Fibroblast of the aortic adventitia (primary cell): ENCODE data around the gene DLGAP1. TPM values are rescaled to one million over a fixed set of nuclear protein-coding genes. Genes with fewer than 3 reads are reported as not detected.

Experiments used
- DNase-seq: peaks from one replicate; pipeline ENCODE4 v3.0.0-alpha.2; 2010; ENCODE audit warnings: low read depth
- H3K4me3 ChIP-seq: 2 replicates; pipeline ENCODE4 v1.5.1; 2011; ENCODE audit warnings: low read depth, mild to moderate bottlenecking, control low read depth, low read length, moderate library complexity
- total RNA-seq: library from RNA; depleted of rRNA; stranded (reverse); fragments of >200 nt; gene quantifications from 2 replicates; pipeline ENCODE4 v1.2.3, GENCODE V29; 2012; ENCODE audit warnings: low replicate concordance
- TF ChIP-seq, protein P1 (sequence below): IDR thresholded peaks from 2 replicates; pipeline ENCODE4 v1.5.1; 2011; ENCODE audit warnings: mild to moderate bottlenecking, low read length, control low read depth, inconsistent platforms; ENCODE audit not compliant: insufficient read depth

The DLGAP1 gene
- total RNA-seq, 1 donor: 1.4 TPM

DNA sequence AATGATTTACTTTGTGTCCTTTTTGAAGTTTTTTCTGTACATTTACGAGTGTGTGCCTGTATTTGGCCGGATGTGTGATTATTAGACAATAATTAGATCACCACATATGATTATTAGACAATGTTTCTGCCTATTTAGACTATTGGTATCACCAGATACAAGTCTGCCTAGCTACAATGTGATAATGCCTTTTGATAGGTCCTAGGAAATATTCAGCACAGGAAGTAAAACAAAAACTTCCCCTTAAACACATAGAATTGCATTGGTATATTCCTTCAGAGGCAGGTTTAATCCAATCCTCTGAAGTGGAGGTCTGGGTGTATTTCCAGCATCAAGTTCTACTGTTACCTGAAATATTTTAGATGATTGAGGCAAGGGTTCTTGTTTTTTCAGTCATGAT is 730.0 kb downstream of the DLGAP1 start:
- TF ChIP-seq, protein P1, sequence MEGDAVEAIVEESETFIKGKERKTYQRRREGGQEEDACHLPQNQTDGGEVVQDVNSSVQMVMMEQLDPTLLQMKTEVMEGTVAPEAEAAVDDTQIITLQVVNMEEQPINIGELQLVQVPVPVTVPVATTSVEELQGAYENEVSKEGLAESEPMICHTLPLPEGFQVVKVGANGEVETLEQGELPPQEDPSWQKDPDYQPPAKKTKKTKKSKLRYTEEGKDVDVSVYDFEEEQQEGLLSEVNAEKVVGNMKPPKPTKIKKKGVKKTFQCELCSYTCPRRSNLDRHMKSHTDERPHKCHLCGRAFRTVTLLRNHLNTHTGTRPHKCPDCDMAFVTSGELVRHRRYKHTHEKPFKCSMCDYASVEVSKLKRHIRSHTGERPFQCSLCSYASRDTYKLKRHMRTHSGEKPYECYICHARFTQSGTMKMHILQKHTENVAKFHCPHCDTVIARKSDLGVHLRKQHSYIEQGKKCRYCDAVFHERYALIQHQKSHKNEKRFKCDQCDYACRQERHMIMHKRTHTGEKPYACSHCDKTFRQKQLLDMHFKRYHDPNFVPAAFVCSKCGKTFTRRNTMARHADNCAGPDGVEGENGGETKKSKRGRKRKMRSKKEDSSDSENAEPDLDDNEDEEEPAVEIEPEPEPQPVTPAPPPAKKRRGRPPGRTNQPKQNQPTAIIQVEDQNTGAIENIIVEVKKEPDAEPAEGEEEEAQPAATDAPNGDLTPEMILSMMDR: no peak

DNA sequence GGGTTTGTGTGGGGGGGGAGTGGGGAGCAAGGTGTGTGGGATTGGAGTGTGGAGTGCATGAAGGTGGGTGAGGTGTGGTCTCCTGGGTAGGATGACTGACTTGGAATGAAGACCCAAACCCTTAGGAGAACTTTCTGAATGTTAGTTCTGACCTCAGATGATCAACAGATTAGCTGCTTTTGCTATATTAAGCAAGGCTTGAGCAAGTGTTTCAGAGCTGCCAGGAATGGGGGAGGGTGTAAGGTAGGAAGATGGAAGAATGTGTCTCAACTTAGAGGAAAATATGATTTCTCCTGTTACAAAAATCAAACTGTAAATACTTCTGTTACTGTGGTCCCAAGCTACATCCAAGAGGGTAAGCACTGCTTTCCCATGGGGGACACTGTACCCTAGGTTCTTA is 731.6 kb downstream of the DLGAP1 start:
- H3K4me3 ChIP-seq: no peak overlapping the region
- no peak for DNase-seq
- TF ChIP-seq, protein P1: no peak

More for the DNA sequence above, 730.0 kb downstream of the DLGAP1 start:
- no peak overlapping the region for H3K4me3 ChIP-seq
- no peak for DNase-seq

DNA sequence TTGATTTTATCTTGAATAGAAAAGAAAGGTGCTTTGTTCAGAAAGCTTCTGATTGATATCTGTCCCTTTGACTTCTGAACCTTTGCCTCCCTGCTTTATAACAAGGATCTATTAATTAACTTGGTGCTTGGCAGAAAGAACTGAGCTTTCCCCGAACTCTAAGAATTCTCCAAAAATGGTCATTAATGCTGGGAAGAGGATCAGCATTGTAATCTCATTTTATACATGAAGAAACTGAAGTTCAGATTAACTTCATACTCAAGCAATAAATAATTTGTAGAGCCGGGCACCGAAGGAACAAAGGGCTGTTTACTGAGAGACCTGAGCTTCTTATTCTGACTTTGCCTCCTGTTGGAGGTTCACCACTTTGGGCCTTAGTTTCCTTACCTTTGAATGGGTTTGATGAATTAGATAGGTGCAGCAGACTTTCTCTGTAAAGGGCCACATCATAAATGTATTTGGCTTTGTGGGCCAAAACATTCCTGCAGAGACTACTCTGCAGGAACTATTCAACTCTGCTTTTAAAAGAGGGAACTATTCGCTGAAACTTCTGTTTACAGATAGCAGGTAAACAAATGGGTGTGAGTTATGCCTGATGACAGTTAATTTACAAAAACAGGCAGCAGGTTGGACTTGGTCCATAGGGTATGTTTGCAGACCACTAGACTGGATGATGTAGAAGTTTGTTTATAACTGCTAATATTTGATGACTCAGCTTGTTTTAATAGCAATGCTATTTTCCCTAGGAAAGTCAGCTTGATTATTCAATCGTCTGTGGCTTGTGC is 732.3 kb downstream of the DLGAP1 start:
- TF ChIP-seq, protein P1: no peak
- no peak for DNase-seq
- no peak overlapping the region for H3K4me3 ChIP-seq

DNA sequence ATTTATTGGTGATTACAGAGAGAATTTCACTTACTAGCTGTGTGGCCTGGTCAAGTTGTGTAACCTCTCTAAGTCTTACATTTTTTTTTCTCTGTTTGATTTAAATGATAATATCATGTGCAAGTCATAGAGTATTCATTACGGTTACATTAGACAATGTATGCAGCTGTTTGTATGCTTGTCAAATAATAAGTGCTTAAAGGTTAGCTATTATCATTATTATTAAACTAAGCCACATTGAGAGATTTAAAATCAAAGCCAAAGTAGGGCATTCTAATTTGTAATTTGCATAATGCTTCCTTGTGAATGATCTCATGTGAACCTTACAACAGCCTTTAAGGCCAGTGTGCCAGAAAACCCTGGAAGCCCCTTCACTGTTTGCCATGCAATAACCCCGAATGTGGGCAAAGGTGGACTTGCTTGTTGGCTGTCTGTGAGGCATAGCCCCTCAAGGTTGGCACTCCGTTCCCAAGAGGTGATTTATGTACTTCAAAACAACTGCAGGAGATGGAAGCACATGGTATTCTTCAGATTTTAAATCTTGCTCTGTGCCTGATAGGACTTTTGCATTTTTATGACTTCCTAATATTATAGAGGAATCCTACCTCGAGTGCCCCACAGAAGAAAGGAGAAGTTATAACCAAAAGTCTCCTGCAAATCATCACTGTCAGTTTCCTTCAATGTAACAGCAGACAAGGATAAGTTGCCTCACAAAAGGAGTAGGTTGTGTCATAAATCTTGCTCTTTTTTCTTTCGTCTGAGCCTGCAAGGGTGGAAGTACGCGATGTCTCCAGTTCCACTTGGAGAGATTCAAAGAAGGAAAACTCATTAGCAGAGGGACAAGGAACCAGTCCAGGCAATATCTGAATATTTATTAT is 733.1 kb downstream of the DLGAP1 start:
- TF ChIP-seq, protein P1: no peak
- no peak overlapping the region for H3K4me3 ChIP-seq
- DNase-seq: no peak

DNA sequence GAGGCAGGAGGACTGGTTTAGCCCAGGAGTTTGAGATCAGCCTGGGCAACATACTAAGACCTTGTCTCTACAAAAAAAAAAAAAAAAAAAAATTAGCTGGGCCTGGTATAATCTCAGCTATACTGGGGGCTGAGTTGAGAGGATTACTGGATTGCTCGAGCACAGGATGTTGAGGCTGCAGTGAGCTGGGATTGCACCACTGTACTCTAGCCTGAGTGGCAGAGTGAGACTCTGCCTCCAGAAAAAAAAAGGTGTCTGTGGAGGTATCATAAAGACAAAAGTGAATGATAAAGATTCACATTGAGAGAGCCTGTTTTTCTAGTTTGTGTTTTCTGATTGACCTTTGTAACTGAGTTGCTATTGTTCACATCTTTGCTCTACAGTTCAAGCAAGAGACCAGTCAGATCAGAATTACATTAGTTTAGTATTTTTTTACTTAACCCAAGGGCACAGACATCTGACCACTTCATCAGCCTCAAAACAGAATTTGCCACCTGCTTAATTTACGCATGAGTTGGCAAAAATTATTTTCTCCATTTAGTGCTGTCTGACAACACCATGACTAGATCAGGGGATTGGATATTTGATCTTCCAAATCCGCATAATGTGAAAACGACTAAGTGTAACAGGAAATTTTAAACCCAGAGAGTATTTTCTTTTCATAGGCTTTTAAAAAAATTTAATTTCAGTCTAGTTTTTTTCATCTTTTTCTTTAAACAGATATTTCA is 734.1 kb downstream of the DLGAP1 start:
- no peak overlapping the region for H3K4me3 ChIP-seq
- TF ChIP-seq, protein P1: no peak
- DNase-seq: no peak

DNA sequence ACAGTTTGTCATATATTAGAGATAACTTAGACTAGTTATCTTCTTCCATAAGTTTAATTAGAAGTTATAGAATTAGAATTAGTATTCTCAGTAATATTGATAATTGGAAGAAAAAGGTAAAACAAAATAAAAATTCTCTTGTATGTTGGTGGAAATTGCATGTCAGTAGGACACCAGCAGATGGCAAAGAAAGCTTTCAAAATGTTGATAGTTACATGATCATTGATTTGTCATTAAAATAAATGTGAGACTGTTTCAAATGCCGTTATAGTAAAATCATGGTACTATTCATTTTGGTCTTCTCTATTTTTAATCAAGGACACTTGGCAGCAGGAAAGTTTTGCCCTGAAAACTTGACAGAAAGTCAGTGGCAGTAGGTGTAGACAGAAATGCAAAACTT is 734.9 kb downstream of the DLGAP1 start:
- no peak overlapping the region for H3K4me3 ChIP-seq
- no peak for DNase-seq
- TF ChIP-seq, protein P1: no peak
